H7 (cell line): ENCODE data around the gene TTC39A. TPM values are rescaled to one million over a fixed set of nuclear protein-coding genes. Genes with fewer than 3 reads are reported as not detected.
"Not testable (repeated sequence)": the region's sequence is repeated elsewhere in the genome, so short reads cannot be mapped to it uniquely, and the experiment has no call there.

Experiments used
- DNase-seq: peaks from one replicate; pipeline ENCODE4 v3.0.0; 2012
- H3K27me3 ChIP-seq: 2 replicates; pipeline ENCODE4 v1.6.0; 2011; ENCODE audit warnings: mild to moderate bottlenecking, low read length; ENCODE audit not compliant: control insufficient read depth, insufficient read depth
- H3K36me3 ChIP-seq: replicated peaks from 2 replicates; pipeline ENCODE4 v1.5.1; 2011; ENCODE audit warnings: low read length; ENCODE audit not compliant: control insufficient read depth, insufficient read depth
- H3K4me3 ChIP-seq: 2 replicates; pipeline ENCODE4 v1.5.1; 2011; ENCODE audit warnings: low read depth, mild to moderate bottlenecking, control low read depth, low read length, moderate library complexity; ENCODE audit not compliant: insufficient read depth
- total RNA-seq: library from RNA; depleted of rRNA; stranded (reverse); fragments of >200 nt; shearing (Covaris generic); gene quantifications from 2 replicates; pipeline ENCODE4 v1.2.3, GENCODE V29; 2014

TTC39A gene
- total RNA-seq, 1 experiment from 2014 or later = 11.6 TPM

DNA sequence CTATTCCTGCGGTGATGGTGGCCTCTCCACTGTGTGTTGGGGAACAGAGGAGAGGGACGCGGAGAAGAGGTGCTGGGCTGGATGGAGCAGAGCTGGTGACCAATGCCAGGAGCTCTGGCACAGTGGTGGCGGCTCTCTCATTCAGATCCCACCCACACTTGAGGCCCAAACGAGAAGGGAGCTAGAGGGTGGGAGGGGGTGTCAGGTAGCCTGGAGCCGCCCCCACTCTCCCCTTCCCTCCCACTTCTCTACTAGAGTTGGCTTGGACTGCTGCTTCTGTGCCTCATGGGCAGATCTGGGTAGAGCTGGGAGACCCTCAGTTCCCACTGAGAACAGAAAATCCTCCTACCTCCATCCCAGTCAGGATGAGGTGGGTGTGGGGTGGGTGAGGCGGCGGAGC, 3.5 kb downstream of the TTC39A start:
- no peak for DNase-seq
- Histone ChIP-seq H3K4me3 (no peak overlapping the region), H3K36me3 (no peaks in the 10 kb centered on the region), H3K27me3 (peaks cover 16% of the 10 kb centered on the region)

DNA sequence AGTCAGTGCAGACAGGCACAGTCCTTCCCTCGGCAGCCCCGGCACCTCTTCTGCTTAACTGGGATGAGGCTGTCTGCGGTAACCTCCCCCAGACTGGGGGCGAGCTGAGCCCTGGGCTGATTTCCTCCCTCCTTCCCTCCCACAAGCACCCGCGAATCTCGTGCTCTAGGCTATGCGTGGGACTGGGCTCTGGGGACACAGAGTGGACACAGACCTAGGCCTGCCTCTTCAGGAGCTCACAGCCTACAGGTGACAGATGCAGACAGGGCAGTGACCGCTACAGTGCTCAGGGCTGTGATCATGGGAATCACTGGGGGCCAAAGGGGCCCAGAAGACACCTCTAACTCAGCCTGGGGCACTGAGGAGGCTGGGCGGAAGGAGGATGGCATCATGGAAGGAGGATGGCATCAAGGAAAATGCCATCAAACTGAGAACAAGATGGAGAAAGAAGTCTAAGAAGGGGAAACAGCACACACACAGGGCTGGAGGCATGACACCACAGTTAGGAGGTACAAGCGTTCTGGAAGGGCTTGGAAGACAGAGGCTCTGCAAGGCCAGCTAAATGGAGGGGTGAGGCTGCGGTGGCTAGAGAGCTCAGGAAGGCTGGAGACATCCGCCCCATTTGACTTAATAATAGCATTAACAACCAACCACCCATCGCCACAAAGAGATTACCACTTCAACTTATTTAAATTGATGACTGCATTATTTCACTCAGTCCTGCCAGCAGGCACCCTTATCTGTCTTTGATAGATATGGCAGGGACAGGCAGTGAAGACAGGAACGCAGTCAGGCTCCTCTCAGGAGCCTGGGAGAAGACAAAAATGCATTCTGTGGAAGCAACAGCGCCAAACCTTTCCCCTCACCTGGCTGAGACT, 4.2 kb downstream of the TTC39A start:
- no peak for DNase-seq
- peaks cover 13% of the 10 kb centered on the region for H3K27me3 ChIP-seq
- no peak overlapping the region for H3K4me3 ChIP-seq
- no peaks in the 10 kb centered on the region for H3K36me3 ChIP-seq

GRCh38 chr1:51325391-51325790, 5.0 kb downstream of the TTC39A start:
- Histone ChIP-seq H3K4me3 (no peak overlapping the region), H3K36me3 (no peaks in the 10 kb centered on the region), H3K27me3 (peaks cover 7% of the 10 kb centered on the region)
- DNase-seq = no peak

- not testable (repeated sequence) for H3K36me3 ChIP-seq, H3K27me3 ChIP-seq, DNase-seq, H3K4me3 ChIP-seq
These were observed 5.4 kb downstream of the TTC39A start for GRCh38 chr1:51325011-51325385.

GRCh38 chr1:51324251-51325010, 5.9 kb downstream of the TTC39A start:
- Histone ChIP-seq H3K4me3 (no peak overlapping the region), H3K27me3 (peaks cover under 1% of the 10 kb centered on the region; the same call in 1 of the 2 replicates), H3K36me3 (no peaks in the 10 kb centered on the region)
- no peak for DNase-seq

DNA sequence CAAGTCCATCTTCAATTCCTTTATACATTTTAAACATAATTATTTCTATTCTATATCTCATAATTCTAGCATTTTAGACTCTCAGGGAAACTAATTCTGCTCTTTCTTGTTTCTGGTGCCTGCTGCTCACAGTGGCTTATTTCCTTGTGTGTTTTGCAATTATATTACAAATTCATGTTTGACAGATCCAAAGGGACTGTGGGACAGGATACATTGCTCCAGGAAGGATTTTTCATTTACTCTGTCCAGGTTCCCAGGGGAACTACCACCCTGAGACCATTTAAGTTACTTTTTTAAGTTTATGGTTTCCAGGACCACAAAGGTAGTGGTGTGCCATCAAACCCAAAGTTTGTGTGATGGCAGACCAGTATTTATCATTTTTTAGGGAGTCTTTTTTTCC, 6.6 kb downstream of the TTC39A start:
- H3K4me3 ChIP-seq = no peak overlapping the region
- H3K36me3 ChIP-seq = no peaks in the 10 kb centered on the region
- H3K27me3 ChIP-seq = no peaks in the 10 kb centered on the region
- DNase-seq = no peak

DNA sequence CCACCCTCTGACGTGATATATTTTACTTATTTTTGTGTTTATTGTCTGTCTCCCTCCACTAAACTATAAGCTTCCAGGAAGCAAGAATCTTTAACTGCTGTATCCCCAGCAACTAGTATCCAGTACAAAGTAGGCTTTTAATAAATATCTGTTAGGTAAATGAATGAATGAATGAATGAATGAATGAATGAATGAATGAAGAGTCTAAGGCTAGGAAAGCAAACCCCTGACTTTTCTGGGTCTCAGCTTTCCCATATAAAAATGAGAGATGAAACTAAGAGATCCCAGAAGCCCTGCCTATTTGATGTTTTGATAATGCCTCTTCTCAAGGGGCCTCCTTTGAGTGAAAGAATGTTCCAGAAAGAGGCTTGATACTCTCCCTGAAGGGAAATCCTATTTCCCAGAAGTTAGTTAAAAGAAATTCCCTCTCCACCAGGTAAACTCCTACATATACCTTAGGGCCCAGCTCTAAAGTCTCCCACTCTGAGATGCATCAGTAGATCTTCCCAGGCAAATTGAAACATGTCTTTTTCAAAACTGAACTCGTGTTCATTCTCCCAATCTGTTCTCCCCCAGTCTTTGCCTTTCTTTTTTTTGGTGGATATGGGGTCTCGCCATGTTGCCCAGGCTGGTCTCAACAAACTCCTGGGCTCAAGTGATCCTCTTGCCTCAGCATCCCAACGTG, 7.8 kb downstream of the TTC39A start:
- H3K27me3 ChIP-seq = no peaks in the 10 kb centered on the region
- H3K4me3 ChIP-seq = no peak overlapping the region
- no peaks in the 10 kb centered on the region for H3K36me3 ChIP-seq
- no peak for DNase-seq

DNA sequence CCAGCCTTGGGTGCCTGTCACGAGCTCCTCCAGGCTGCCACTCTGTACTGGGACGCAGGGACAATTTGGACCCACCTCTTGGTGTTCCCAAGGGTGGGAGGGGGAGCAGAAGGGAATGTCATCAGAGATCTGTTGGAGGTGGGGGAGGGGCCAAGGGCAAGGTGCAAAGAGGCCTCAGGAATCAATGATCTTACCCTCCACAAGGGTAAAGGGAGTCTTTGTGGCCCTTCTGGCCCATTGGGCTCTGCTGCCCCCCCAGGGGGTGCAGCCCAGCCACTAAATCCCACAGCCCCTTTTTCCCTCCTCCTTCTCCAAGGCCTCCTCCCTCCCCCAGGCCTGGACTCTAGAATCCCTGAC, 8.5 kb downstream of the TTC39A start:
- H3K4me3 ChIP-seq = no peak overlapping the region
- no peaks in the 10 kb centered on the region for H3K27me3 ChIP-seq
- no peaks in the 10 kb centered on the region for H3K36me3 ChIP-seq
- no peak for DNase-seq

DNA sequence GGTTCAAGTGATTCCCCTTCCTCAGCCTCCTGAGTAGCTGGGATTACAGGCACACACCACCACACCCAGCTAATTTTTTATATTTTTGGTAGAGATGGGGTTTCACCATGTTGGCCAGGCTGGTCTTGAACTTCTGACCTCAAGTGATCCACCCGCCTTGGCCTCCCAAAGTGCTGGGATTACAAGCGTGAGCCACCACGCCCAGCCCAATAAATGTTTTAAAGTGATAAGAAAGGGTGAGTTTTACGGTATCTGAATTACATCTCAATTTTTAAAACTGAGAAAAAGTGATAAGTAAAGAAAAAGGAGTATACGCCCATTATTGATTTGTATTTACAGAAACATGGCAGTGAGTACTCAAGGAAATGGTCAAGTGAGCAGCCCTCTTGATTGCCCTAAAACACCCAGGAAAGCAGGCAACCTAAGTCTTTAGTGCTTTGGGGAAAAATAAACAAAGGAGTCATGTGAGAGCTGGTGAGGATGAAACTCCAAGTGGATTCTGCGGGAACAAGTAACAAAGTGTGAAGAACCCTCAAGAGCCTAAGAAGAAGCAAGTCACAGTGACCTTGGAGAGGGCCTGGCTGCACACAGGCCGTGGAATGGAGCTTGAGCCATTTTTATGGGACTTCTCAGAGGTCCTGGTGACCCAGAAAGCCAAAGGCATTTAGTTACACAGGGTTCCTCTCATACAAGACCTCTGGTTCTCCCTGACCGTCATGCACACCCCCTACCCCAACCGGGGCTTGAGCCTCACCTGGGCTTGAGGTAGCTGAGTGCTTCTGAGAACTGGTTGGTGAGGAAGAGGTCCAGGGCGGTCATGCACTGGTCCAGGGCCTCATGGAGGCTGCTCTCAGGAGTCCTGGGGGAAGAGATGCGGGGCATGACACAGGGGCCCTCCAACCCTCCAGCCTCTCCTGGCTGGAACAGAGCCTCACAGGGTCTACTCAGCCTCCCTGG, 9.1 kb downstream of the TTC39A start:
- DNase-seq = no peak
- no peaks in the 10 kb centered on the region for H3K36me3 ChIP-seq
- no peaks in the 10 kb centered on the region for H3K27me3 ChIP-seq
- H3K4me3 ChIP-seq = no peak overlapping the region

DNA sequence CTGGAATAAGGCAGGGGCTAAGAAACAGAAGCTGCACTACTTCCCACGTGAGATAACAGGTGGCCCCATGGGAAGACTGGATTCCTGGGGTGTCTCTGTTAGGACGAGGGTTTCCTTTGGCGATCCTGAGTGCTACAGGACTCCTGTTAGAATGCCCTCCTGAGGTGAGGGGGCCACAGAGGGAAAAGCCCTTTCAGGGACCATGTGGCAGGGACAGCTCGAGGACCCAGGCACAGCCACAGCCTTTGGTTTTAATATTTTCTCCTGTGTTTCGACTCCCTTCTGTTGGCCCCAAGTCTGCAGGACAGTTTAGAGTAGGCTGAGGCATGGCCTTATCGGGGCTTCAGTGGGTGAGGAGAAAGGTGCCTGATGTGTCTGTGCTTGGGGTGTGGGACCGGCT, 12.6 kb downstream of the TTC39A start:
- no peak overlapping the region for H3K4me3 ChIP-seq

GRCh38 chr1:51316846-51317120, 13.6 kb downstream of the TTC39A start:
- no peak for DNase-seq
- Histone ChIP-seq H3K36me3 (no peaks in the 10 kb centered on the region), H3K27me3 (no peaks in the 10 kb centered on the region), H3K4me3 (no peak overlapping the region)

More for the DNA sequence above, 12.6 kb downstream of the TTC39A start:
- Histone ChIP-seq H3K36me3 (no peaks in the 10 kb centered on the region), H3K27me3 (no peaks in the 10 kb centered on the region)
- no peak for DNase-seq

DNA sequence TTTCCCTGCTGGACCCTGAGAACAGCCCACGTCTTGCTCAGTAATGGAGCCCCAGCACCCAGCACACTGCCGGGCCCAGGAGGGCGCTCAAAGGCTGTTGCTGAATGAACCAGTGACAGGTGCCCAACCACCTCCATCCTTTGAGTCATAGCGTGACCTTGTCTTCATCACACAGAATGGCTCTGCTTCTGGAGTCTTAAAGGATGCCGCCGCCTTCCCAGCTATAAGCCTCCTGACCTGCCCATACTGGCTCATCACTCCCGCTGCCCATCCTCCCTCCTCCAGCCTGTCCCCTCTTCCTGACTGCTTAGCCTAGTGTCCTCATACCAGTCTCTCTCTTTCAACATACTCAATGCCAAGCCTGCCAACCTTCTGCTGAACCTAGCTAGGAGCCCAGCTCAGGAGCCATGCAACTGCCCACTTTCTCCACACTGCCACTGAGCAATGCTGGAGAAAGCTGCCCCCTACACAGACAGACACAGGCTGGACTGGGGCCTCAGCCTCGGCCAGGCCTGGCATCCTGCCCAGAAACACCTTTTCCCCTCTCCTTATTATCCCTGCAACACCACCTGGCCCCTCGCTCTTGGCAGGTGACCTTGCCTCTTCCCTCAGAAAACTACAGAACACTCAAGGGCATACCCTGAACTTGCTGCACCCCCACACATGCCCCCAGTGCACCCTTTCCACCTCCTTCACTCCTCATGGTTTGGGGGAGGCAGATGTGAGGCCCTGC, 14.1 kb downstream of the TTC39A start:
- DNase-seq = no peak
- Histone ChIP-seq H3K4me3 (no peak overlapping the region), H3K27me3 (no peaks in the 10 kb centered on the region), H3K36me3 (no peaks in the 10 kb centered on the region)

DNA sequence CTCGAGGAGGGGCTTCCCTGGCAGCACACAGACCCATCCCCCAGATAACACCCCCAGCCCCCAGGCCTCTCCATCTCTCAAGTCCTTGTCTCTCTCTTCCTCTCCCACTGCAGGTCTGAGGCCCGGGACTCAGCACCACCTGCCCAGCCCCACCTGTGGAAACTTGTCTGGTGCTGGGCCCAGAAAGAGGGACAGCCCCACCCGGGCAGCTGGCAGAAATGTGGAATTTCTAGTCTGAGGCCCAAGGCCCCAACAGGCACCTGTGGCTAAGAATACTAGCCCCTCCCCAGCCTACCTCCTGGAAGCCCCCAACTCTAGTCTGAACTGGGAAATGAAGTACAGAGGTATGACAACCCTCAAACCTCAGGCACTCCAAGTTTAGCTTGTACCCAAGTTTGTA, 15.4 kb downstream of the TTC39A start:
- H3K4me3 ChIP-seq = no peak overlapping the region
- DNase-seq = no peak
- H3K27me3 ChIP-seq = no peaks in the 10 kb centered on the region
- H3K36me3 ChIP-seq = no peaks in the 10 kb centered on the region
